Measurements from ENCODE around the gene ARID5B.

The ARID5B gene

GRCh38 chr10:61871487-61871886 lies 30.0 kb upstream of the ARID5B start:
- no peak for TF ChIP-seq CTCF (IDR thresholded peaks at IDR 0.05; ENCODE audit: low read depth, low read length, missing control alignments)

GRCh38 chr10:61877887-61878739 lies 23.4 kb upstream of the ARID5B start:
- no peak for TF ChIP-seq CTCF (IDR thresholded peaks at IDR 0.05; ENCODE audit: low read depth, low read length, missing control alignments)
- H3K4me3 ChIP-seq (ENCODE audit: low read depth, low read length), result no peak overlapping the region
- in situ Hi-C loops (cut with HindIII; ENCODE audit: low sequenced_read_pairs), result no loop called here
- no peak for DNase-seq (ENCODE audit: low read depth)

More at GRCh38 chr10:61871487-61871886, 30.0 kb upstream of the ARID5B start:
- H3K4me3 ChIP-seq (ENCODE audit: low read depth, low read length), result no peak overlapping the region
- no peak for DNase-seq (ENCODE audit: low read depth)
- in situ Hi-C loops (cut with HindIII; ENCODE audit: low sequenced_read_pairs), result no loop called here

DNA sequence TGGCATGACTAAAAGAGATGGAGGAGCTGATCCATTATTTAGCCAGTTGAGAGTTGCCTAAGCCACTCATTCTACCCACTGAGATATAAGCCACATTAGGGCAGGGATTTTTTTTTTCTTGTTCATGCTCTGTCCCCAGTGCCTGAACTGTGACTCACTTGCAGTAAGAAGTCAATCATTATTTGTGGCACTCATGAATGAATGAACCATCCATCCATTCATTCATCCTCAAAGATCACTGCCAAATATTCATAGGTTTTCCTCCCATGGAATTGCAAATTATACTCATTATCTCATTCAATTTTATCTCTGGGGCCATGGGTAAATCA lies 22.8 kb upstream of the ARID5B start:
- TF ChIP-seq CTCF (IDR thresholded peaks at IDR 0.05; ENCODE audit: low read depth, low read length, missing control alignments), result no peak
- no peak for DNase-seq (ENCODE audit: low read depth)
- in situ Hi-C loops (cut with HindIII; ENCODE audit: low sequenced_read_pairs), result no loop called here
- H3K4me3 ChIP-seq (ENCODE audit: low read depth, low read length), result no peak overlapping the region

DNA sequence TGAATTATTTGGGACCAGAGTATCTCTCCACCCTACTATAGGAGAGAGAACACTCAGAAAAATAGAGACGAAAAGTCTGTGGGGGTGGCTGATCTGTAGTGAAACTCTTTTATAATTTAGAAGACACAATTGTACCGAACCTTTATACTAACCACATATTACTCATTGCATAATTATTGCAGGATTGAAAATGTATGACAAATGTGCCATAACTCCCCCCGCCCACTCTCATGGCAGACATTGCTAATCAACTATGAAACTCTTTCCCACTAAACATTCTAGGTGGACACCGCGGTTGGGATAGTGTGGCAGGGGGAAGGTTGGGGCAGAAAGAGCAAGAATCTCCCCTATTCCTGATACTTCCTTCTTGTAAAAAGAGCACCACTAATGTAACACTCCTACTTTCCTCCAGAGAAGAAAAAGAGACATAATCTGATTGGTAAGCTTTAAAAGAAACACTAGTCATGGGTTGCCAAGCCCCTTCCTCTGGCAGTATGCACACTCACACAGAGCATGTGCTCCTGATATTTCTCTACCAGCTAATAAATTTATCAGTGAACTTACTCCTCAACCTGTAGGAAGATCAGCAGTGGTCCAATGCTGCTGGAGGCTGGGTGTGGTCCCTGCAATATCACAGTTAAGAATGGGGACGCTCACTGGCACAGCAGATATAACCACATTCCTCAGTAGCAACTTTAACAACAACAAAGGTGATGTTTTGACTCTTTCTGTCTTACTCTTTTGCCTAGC lies 18.7 kb upstream of the ARID5B start:
- in situ Hi-C loops (cut with HindIII; ENCODE audit: low sequenced_read_pairs), result no loop called here
- no peak for DNase-seq (ENCODE audit: low read depth)
- no peak overlapping the region for H3K4me3 ChIP-seq (ENCODE audit: low read depth, low read length)
- TF ChIP-seq CTCF (IDR thresholded peaks at IDR 0.05; ENCODE audit: low read depth, low read length, missing control alignments), result no peak

GRCh38 chr10:61883371-61884025 lies 18.0 kb upstream of the ARID5B start:
- no peak overlapping the region for H3K4me3 ChIP-seq (ENCODE audit: low read depth, low read length)
- in situ Hi-C loops (cut with HindIII; ENCODE audit: low sequenced_read_pairs), result no loop called here
- TF ChIP-seq CTCF (IDR thresholded peaks at IDR 0.05; ENCODE audit: low read depth, low read length, missing control alignments), result no peak
- no peak for DNase-seq (ENCODE audit: low read depth)

GRCh38 chr10:61887772-61888171 lies 13.7 kb upstream of the ARID5B start:
- TF ChIP-seq CTCF (IDR thresholded peaks at IDR 0.05; ENCODE audit: low read depth, low read length, missing control alignments), result no peak
- in situ Hi-C loops (cut with HindIII; ENCODE audit: low sequenced_read_pairs), result no loop called here
- no peak for DNase-seq (ENCODE audit: low read depth)
- no peak overlapping the region for H3K4me3 ChIP-seq (ENCODE audit: low read depth, low read length)

All from astrocyte of the cerebellum (primary cell).